Motor neuron (in vitro differentiated cells): Measurements from ENCODE around the gene CEBPG. TPM values are rescaled to one million over a fixed set of nuclear protein-coding genes. Genes with fewer than 3 reads are reported as not detected.

Source experiments
- ATAC-seq, 8 experiments: fragments of 200-7000 bp; cut with Tn5 transposase; replicated peaks in 6 of 8; 2 replicates each; pipeline ENCODE4 v1.8.0; 2021; ENCODE audit warnings: mild to moderate bottlenecking in 8 of 8, moderate library complexity in 8 of 8
- H3K27ac ChIP-seq, 2 donors: fragments of 250-450 bp; sonication (Bioruptor Pico); 2 replicates each; pipeline ENCODE4 v1.9.0; 2021; ENCODE audit warnings: antibody characterized with exemption in 2 of 2, mild to moderate bottlenecking in 2 of 2, moderate library complexity in 1 of 2
- H3K4me1 ChIP-seq, 2 donors: fragments of 250-450 bp; sonication (Bioruptor Pico); replicated peaks in 1 of 2; 2 replicates each; pipeline ENCODE4 v1.6.1; 2021; ENCODE audit warnings: antibody characterized with exemption in 2 of 2, mild to moderate bottlenecking in 2 of 2, moderate library complexity in 1 of 2
- H3K4me3 ChIP-seq, 5 donors: fragments of 250-450 bp; sonication (Bioruptor Pico); 2 replicates each; pipeline ENCODE4 v1.9.0; 2021; ENCODE audit warnings: antibody characterized with exemption in 5 of 5, mild to moderate bottlenecking in 5 of 5, moderate library complexity in 4 of 5
- WGBS, 10 experiments: fragments of 450-650 bp; shearing (Covaris generic); methylation state at CpG; one replicate each; pipeline ENCODE4 v1.0.0; 2022; 5-methylcytosine and 5-hydroxymethylcytosine counted together
- in situ Hi-C, 9 experiments: fragments of 400-800 bp; cut with MboI; loops; one replicate each; pipeline ENCODE4 v1.15.0; 2021; ENCODE audit warnings: low sequenced_read_pairs in 9 of 9, low pct_unique_long_range_greater_than_20kb in 2 of 9; ENCODE audit not compliant: unreplicated experiment in 9 of 9
- total RNA-seq, 8 experiments: library from RNA; unstranded; fragments of 300-600 nt; gene quantifications; 2 replicates each; pipeline versions ENCODE4 v1.2.3 to v1.2.4, GENCODE V29; 2022

CEBPG gene
- total RNA-seq, 8 experiments from 2014 or later: 14.5 to 104 (median 49.9) TPM

- 0 to 40% (median 15%) methylated on average over 1 to 12 of the region's 12 CpGs for WGBS, 10 experiments
- ATAC-seq: peak; percentile 61 to 99 (median 90)
- Histone ChIP-seq H3K4me1 (peaks cover 12 to 14% of the 10 kb centered on the region in 2 donors), H3K4me3 (no peak overlapping the region), H3K27ac (no peak overlapping the region)
- in situ Hi-C loops: no loop called here
Observed at GRCh38 chr19:33343859-33344572, 29.5 kb upstream of the CEBPG start.

GRCh38 chr19:33344573-33344925 lies 29.0 kb upstream of the CEBPG start:
- H3K4me1 ChIP-seq: peaks cover 12 to 14% of the 10 kb centered on the region in 2 donors
- no peak overlapping the region for H3K4me3 ChIP-seq
- H3K27ac ChIP-seq: no peak overlapping the region
- in situ Hi-C loops: no loop called here
- WGBS, 10 experiments: 0 to 59% (median 47%) methylated on average over 2 to 4 of the region's 4 CpGs; no CpG with 5 or more reads in 3 of the 10 experiments
- ATAC-seq: peak in 2 of 8 experiments; percentile 9 to 14

DNA sequence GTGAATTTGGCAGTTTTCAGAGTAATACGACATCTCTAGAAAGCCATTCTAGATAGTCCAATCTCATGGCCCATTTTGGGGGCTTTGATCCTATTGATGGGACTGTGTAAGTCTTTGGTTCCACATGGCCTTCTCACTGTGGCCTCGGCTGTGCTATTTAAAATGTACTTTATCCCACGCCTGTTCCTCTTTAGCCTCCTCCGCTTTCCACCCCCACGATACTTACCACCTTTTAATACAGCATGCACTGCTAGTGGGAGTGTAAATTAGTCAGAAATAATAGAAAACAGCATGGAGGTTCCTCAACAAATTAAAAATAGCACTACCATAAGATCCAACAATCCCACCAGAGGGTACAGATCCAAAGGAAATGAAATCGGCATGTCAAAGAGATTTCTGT lies 28.3 kb upstream of the CEBPG start:
- ATAC-seq: no peak
- in situ Hi-C loops: no loop called here
- 72 to 100% (median 94%) methylated on average over 1 to 6 of the region's 6 CpGs; no CpG with 5 or more reads in 4 of the 10 experiments for WGBS, 10 experiments
- peaks cover 12 to 14% of the 10 kb centered on the region in 2 donors for H3K4me1 ChIP-seq
- H3K27ac ChIP-seq: no peak overlapping the region
- H3K4me3 ChIP-seq: no peak overlapping the region

- Histone ChIP-seq H3K27ac (no peak overlapping the region), H3K4me1 (peaks cover 12 to 14% of the 10 kb centered on the region in 2 donors), H3K4me3 (no peak overlapping the region)
- in situ Hi-C loops: no loop called here
- ATAC-seq: no peak
Observed at GRCh38 chr19:33346665-33347064, 26.8 kb upstream of the CEBPG start.

- no peak for ATAC-seq
- no peak overlapping the region for H3K27ac ChIP-seq
- H3K4me3 ChIP-seq: no peak overlapping the region
- in situ Hi-C loops: no loop called here
- WGBS, 10 experiments: 6 to 79% (median 40%) methylated on average over 1 to 7 of the region's 10 CpGs; no CpG with 5 or more reads in 5 of the 10 experiments
- H3K4me1 ChIP-seq: peaks cover 12 to 14% of the 10 kb centered on the region in 2 donors
Observed at GRCh38 chr19:33347300-33347699, 26.2 kb upstream of the CEBPG start.

- Histone ChIP-seq H3K27ac (no peak overlapping the region), H3K4me1 (peaks cover 12% of the 10 kb centered on the region in 2 donors), H3K4me3 (no peak overlapping the region)
- WGBS, 10 experiments: 28 to 95% (median 81%) methylated on average over 4 to 10 of the region's 12 CpGs
- peak in 1 of 8 experiments; percentile 37 for ATAC-seq
- in situ Hi-C loops: no loop called here
Observed at GRCh38 chr19:33348301-33349010, 25.1 kb upstream of the CEBPG start.

- Histone ChIP-seq H3K27ac (no peak overlapping the region), H3K4me1 (peaks cover 3% of the 10 kb centered on the region in 2 donors), H3K4me3 (no peak overlapping the region)
- in situ Hi-C loops: no loop called here
- ATAC-seq: no peak
- WGBS, 10 experiments: 69 to 100% (median 86%) methylated on average over 1 to 12 of the region's 12 CpGs
Observed at GRCh38 chr19:33349319-33350289, 23.9 kb upstream of the CEBPG start.

DNA sequence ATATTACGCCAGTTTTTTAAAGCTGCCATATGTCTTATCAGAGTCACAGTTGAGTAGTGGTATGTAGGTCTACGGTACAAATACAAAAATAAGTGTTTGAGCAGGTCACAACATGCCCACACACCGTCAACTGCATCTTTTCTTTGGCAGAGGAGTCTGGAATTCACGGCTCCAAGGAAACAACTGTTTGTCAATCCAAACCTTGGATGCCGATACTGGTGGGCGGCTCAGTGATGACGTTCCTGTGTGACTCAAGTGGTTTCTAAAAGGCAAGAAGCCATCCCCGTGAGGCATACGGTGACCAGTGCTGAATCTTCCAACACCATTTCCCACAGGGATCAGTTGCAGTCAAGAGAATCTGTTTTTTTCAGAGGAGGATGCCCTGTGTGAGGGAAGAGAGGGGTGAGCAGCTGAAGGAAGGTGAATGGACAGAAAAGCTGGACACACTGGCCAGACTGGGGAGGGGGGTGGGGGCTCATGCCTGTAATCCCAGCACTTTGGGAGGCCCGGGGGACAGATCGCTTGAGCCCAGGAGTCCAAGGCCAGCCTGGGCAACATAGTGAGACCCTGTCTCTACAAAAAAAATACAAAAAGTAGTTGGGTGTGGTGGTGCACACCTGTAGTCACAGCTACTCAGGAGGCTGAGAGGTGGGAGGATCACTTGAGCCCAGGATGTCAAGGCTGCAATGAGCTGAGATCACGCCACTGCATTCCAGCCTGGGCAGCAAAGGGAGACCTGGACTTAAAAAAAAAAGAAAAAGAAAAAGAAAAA lies 22.8 kb upstream of the CEBPG start:
- Histone ChIP-seq H3K4me1 (no peaks in the 10 kb centered on the region), H3K27ac (no peak overlapping the region), H3K4me3 (no peak overlapping the region)
- 0 to 93% (median 80%) methylated on average over 1 to 10 of the region's 12 CpGs; no CpG with 5 or more reads in 2 of the 10 experiments for WGBS, 10 experiments
- peak in 2 of 8 experiments; percentile 48 to 68 for ATAC-seq
- in situ Hi-C loops: no loop called here

DNA sequence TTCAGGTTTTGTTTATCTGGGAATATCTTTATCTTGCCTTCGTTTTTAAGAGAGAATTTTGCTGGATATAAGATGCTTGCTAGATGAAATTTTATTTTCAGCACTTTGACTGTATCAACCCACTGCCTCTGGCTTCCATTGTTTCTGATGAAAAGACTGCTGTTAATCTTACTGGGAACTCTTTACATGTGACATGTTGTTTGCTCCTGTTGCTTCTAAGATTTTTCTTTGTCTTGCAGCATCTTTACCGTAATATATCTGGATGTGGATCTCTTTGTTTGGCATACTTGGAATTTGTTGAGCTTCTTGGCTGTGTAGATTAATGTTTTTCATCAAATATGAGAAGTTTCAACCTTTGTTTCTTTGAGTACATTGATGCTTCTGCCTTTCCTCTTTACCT lies 18.0 kb upstream of the CEBPG start:
- WGBS, 10 experiments: 14 to 100% (median 58%) methylated on average over 1 to 2 of the region's 2 CpGs; no CpG with 5 or more reads in 1 of the 10 experiments
- Histone ChIP-seq H3K27ac (no peak overlapping the region), H3K4me1 (no peaks in the 10 kb centered on the region), H3K4me3 (no peak overlapping the region)
- ATAC-seq: no peak
- in situ Hi-C loops: no loop called here

GRCh38 chr19:33357556-33357955 lies 16.0 kb upstream of the CEBPG start:
- WGBS, 10 experiments: 0 to 67% (median 20%) methylated on average over 1 of the region's 1 CpG; no CpG with 5 or more reads in 3 of the 10 experiments
- in situ Hi-C loops: no loop called here
- no peak overlapping the region for H3K27ac ChIP-seq
- ATAC-seq: no peak
- no peak overlapping the region for H3K4me3 ChIP-seq
- H3K4me1 ChIP-seq: no peaks in the 10 kb centered on the region

DNA sequence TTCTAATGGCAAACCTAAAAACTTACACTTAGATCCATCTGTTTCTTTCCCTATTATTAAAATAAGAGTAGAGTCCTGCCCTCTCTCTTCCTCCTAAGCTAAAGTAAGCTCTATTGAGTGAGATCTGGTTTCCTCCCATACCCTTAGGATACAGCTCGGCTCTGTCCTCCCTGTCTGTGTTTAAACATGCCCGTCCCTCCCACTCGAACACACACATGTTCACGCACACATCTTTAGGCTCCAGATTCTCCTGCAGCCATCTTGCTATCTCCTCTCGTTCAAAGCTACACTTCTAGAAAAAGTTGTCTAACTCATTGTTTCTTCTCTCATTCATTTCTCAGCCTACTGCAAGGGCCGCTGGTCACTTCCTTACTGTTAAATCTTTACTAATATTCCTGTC lies 15.1 kb upstream of the CEBPG start:
- no peak overlapping the region for H3K27ac ChIP-seq
- no peak overlapping the region for H3K4me3 ChIP-seq
- in situ Hi-C loops: no loop called here
- 0 to 90% (median 80%) methylated on average over 2 to 5 of the region's 6 CpGs; no CpG with 5 or more reads in 3 of the 10 experiments for WGBS, 10 experiments
- ATAC-seq: peak in 1 of 8 experiments; percentile 36
- no peaks in the 10 kb centered on the region for H3K4me1 ChIP-seq

DNA sequence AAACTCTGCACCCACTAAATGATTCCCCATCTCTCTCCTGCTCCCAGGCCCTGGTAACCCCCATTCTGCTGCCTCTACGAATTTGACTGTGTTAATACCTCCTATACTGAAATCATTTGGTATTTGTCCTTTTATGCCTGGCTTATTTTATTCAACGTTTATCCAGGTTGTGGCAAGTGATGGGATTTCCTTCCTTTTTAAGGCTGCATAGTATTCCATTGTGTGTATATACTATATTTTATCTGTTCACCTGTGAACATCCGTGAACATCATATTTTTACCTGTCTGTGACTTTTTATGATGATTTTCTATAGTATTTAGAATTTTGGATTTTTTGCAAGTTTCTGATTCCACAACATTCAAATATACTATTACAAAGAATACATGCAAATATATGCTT lies 13.9 kb upstream of the CEBPG start:
- H3K4me3 ChIP-seq: no peak overlapping the region
- H3K4me1 ChIP-seq: no peaks in the 10 kb centered on the region
- ATAC-seq: no peak
- in situ Hi-C loops: no loop called here
- no peak overlapping the region for H3K27ac ChIP-seq
- 14 to 100% (median 60%) methylated on average over 2 to 3 of the region's 3 CpGs for WGBS, 10 experiments
